ENCODE measurements around the gene RSAD2.

GRCh38 chr2:6885968-6886367 is 8.4 kb downstream of the RSAD2 start:
- no peak for TF ChIP-seq EZH2 (IDR thresholded peaks at IDR 0.05; ENCODE audit: borderline replicate concordance)
- TF ChIP-seq, protein P1, sequence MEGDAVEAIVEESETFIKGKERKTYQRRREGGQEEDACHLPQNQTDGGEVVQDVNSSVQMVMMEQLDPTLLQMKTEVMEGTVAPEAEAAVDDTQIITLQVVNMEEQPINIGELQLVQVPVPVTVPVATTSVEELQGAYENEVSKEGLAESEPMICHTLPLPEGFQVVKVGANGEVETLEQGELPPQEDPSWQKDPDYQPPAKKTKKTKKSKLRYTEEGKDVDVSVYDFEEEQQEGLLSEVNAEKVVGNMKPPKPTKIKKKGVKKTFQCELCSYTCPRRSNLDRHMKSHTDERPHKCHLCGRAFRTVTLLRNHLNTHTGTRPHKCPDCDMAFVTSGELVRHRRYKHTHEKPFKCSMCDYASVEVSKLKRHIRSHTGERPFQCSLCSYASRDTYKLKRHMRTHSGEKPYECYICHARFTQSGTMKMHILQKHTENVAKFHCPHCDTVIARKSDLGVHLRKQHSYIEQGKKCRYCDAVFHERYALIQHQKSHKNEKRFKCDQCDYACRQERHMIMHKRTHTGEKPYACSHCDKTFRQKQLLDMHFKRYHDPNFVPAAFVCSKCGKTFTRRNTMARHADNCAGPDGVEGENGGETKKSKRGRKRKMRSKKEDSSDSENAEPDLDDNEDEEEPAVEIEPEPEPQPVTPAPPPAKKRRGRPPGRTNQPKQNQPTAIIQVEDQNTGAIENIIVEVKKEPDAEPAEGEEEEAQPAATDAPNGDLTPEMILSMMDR (IDR thresholded peaks at IDR 0.05; ENCODE audit: poor library complexity): no peak
- no peak for TF ChIP-seq EZH2phosphoT487 (IDR thresholded peaks at IDR 0.05; ENCODE audit: low read depth, severe bottlenecking, unreplicated experiment)

All from hepatocyte (in vitro differentiated cells).